Measurements from ENCODE around the gene NPB.
A peak's percentile ranks its signal among the peaks of the same experiment; 100 is the strongest.

NPB gene

GRCh38 chr17:81927152-81927652 lies 25.2 kb downstream of the NPB start:
- no peaks in the 10 kb centered on the region for H3K36me3 ChIP-seq
- peak overlapping the region; percentile 95 for H3K27ac ChIP-seq
- peak overlapping the region; percentile 83 to 88 for H3K4me3 ChIP-seq (ENCODE audit: low read depth in 1 of 2, low read length in 1 of 2)
- peaks cover 44% of the 10 kb centered on the region for H3K27me3 ChIP-seq
- peaks cover 58 to 60% of the 10 kb centered on the region in 2 experiments for H3K4me1 ChIP-seq (ENCODE audit: control insufficient read depth in 1 of 2, insufficient read depth in 1 of 2, low read depth in 1 of 2, low read length in 1 of 2)
- no peaks in the 10 kb centered on the region for H3K9me3 ChIP-seq
- TF ChIP-seq CTCF (IDR thresholded peaks at IDR 0.05) = no peak

- Histone ChIP-seq H3K9me3 (no peaks in the 10 kb centered on the region), H3K27ac (peak within 1 kb of the TSS; percentile 95), H3K4me1 (ENCODE audit: control insufficient read depth in 1 of 2, insufficient read depth in 1 of 2, low read depth in 1 of 2, low read length in 1 of 2) (peaks cover 51 to 53% of the 10 kb centered on the region in 2 experiments), H3K36me3 (no peaks in the 10 kb centered on the region), H3K4me3 (ENCODE audit: low read depth in 1 of 2, low read length in 1 of 2) (peak within 1 kb of the TSS; percentile 83 to 88), H3K27me3 (peaks cover 51% of the 10 kb centered on the region)
- peak; percentile 22 for TF ChIP-seq CTCF (IDR thresholded peaks at IDR 0.05)
Observed at GRCh38 chr17:81927653-81928543, 25.9 kb downstream of the NPB start, which contains the start of gene MAFG. Gene MAFG (minus strand): TSS chr17:81927735. CDS start chr17:81923185, 4,550 bp downstream.

GRCh38 chr17:81928544-81929252 lies 26.7 kb downstream of the NPB start:
- Histone ChIP-seq H3K4me1 (ENCODE audit: control insufficient read depth in 1 of 2, insufficient read depth in 1 of 2, low read depth in 1 of 2, low read length in 1 of 2) (peaks cover 45% of the 10 kb centered on the region in 2 experiments), H3K9me3 (no peaks in the 10 kb centered on the region), H3K4me3 (ENCODE audit: low read depth in 1 of 2, low read length in 1 of 2) (peak overlapping the region; percentile 78 to 83), H3K27ac (no peak overlapping the region), H3K27me3 (peaks cover 59% of the 10 kb centered on the region), H3K36me3 (no peaks in the 10 kb centered on the region)
- no peak for TF ChIP-seq CTCF (IDR thresholded peaks at IDR 0.05)

- Histone ChIP-seq H3K9me3 (no peaks in the 10 kb centered on the region), H3K27ac (no peak overlapping the region), H3K27me3 (peaks cover 67% of the 10 kb centered on the region), H3K4me1 (ENCODE audit: control insufficient read depth in 1 of 2, insufficient read depth in 1 of 2, low read depth in 1 of 2, low read length in 1 of 2) (peaks cover 44 to 45% of the 10 kb centered on the region in 2 experiments), H3K36me3 (no peaks in the 10 kb centered on the region), H3K4me3 (ENCODE audit: low read depth in 1 of 2, low read length in 1 of 2) (no peak overlapping the region)
- TF ChIP-seq CTCF (IDR thresholded peaks at IDR 0.05) = no peak
Observed at GRCh38 chr17:81929253-81930141, 27.5 kb downstream of the NPB start.

All from neutrophil (primary cell).